GM18868 (cell line): ENCODE data around the gene MAGI2.
"Not testable (repeated sequence)": the region's sequence is repeated elsewhere in the genome, so short reads cannot be mapped to it uniquely, and the experiment has no call there.

ENCODE experiments used
- ATAC-seq: cut with Tn5 transposase; IDR thresholded peaks from one replicate; pipeline ENCODE4 v1.9.1; 2021; ENCODE audit warnings: mild to moderate bottlenecking, moderate library complexity; ENCODE audit not compliant: unreplicated experiment

Gene MAGI2

DNA sequence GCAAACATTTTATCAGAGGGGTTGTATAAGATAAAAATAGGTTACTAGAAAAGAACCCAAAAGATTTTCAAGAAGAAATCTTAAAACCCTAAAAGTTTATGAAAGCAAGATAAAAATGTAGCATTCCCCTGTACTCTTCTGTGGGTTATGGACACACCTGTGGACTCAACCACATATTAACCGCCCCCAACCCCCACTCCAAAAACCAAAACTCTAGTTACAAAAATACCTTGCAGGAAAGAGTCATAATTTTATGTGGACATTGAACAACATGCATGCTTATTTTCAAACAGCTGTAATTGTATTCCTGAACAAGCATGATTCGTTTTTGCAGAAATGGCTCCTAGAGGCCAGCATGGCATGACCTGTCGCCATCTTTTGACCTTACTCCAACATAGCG, 1188.0 kb downstream of the MAGI2 start:
- ATAC-seq, result no peak

DNA sequence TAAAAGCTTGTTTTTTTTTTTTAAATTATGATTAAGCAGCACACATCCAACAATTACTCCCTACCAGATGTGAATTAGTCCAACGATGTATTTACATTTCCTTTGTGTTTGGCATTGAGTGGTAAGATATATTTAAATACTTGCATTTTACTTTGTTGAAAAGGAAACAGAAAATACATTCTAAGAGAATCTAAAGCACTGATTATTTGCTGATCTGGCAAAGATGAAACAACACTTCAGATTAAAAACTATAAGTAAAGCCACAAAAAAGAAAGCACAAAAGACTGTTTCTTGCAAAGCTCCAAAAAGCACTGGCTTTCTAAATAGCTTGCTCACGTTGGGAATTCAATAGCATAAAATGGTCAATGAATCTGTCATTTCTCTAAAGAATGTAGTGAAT, 1188.4 kb downstream of the MAGI2 start:
- ATAC-seq, result no peak

- no peak for ATAC-seq
Observed at GRCh38 chr7:78264105-78264504, 1189.4 kb downstream of the MAGI2 start.

GRCh38 chr7:78261739-78262138, 1191.7 kb downstream of the MAGI2 start:
- ATAC-seq, result no peak

DNA sequence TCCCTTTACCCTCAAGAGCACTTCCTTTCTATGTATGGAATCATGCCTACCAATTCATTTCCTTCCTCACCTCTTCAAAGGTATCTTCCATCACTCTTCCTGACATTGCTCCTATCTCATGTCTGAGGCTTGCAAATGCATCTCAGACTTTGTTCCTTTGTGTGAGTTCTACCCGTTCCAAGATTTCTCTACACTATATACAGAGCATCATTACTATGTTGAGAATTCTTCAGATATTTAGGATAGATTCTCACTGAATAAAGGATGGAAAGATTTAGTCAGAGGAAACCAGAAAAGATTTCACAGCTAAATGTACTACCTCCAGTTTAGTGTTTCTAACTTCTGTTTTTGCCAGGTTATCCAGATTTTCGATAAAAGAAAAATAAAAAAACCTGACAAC, 1192.2 kb downstream of the MAGI2 start:
- ATAC-seq, result no peak

GRCh38 chr7:78260826-78261225, 1192.6 kb downstream of the MAGI2 start:
- no peak for ATAC-seq

DNA sequence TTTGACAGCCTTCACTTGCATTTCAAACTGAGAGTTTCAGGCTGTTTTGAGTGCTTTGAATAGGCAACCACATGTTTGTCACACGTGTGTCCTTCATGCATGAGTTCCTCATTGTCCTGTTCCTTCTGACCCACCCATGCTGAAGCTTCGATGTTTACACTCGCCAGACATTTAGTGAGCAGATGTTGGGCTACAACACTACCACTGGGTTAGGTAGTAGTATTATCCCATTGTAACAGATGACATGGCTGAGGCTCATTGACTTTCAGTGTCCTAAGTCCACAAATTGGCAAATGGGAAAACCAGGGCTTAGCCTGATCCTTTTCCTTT, 1198.8 kb downstream of the MAGI2 start:
- ATAC-seq, result no peak

- no peak for ATAC-seq
Observed at GRCh38 chr7:78253850-78254725, 1199.4 kb downstream of the MAGI2 start.

GRCh38 chr7:78248867-78249266, 1204.6 kb downstream of the MAGI2 start:
- no peak for ATAC-seq

DNA sequence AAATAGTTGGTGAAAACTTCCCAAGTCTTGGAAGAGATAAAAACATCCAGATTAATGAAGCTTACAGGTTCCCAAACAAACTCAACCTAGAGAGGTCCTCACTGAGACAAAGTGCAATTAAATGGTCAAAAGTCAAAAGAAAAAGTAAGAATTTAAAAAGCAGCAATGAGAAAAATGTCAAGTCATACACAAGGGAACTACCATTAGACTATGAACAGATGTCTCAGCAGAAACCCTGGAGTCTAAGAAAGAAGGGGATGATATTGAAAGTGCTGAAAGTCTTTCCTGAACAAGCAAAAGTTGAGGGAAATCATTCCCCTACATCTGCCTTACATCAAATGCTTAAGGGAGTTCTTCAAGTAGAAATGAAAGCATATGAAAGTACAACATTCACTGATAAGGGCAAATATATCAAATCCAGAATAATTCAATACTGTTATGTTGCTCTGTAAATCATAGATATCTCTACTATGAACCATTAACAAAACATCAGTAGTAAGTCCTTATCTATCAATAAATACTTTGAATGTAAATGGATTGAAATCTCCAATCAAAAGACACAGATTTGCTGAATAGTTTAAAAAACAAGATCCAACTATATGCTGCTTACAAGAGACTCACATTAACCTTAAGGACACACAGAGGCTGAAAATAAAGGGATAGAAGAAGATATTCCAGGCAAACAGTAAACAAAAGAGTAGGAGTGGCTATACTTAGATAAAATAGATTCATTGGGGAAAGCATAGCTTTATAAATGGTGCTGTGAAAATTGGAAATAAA, 1205.4 kb downstream of the MAGI2 start:
- no peak for ATAC-seq

- ATAC-seq, result not testable (repeated sequence)
Observed at GRCh38 chr7:78240179-78240578, 1213.3 kb downstream of the MAGI2 start.

- ATAC-seq, result no peak
Observed at GRCh38 chr7:78234634-78235033, 1218.8 kb downstream of the MAGI2 start.

GRCh38 chr7:78232806-78233205, 1220.7 kb downstream of the MAGI2 start:
- ATAC-seq, result no peak

DNA sequence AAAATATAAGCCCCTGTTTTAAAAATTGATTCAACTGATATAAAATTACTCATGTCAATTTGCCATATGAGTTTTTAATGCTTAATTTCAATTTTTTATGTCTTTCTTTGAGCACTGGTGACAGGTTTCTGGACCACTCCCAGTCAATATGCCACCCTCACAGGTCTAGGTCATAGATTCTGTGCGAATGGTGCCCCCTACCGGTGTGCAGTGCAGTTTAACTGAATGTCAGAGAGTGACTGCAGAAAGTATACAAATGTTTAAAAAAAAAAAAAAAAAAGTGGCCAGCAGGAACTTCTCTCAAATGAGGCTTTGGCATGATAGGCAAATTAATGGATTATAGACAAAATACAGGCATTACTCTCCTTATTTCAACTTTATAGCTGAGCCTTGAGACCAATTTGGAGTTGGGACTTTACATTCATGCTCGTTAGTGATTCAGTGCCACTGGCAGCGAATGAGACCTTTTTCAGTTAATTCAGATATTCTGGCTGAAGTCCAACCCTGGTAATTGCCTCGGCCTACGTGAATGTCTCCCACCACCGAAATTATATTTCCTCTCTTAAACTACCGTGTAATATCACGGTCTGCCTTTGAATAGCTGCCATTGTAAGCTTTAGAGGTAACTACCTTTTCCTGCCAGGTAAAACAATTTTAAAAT, 1227.3 kb downstream of the MAGI2 start:
- no peak for ATAC-seq

DNA sequence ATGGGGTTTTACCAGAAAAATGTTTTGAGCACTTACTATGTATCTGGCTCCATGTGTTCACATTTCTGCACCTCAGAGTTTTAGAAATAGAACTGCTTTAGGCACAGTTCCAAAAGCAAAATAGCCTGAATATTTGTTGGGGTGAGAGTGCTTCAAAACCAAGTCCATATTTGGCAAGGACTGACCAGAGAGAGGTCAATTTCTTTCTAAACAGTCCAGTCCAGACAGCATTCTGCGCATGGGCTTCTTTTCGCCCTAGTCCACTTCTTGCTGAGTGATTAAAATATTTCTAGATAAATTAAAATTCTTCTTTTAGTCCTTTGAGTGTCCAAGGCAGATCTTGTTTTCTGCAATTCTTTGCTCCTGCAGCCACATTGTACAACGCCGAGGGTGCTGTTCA, 1227.9 kb downstream of the MAGI2 start:
- ATAC-seq, result no peak

GRCh38 chr7:78224923-78225322, 1228.5 kb downstream of the MAGI2 start:
- ATAC-seq, result no peak

- no peak for ATAC-seq
Observed at GRCh38 chr7:78223598-78223997, 1229.9 kb downstream of the MAGI2 start.

GRCh38 chr7:78222001-78222751, 1231.3 kb downstream of the MAGI2 start:
- no peak for ATAC-seq

DNA sequence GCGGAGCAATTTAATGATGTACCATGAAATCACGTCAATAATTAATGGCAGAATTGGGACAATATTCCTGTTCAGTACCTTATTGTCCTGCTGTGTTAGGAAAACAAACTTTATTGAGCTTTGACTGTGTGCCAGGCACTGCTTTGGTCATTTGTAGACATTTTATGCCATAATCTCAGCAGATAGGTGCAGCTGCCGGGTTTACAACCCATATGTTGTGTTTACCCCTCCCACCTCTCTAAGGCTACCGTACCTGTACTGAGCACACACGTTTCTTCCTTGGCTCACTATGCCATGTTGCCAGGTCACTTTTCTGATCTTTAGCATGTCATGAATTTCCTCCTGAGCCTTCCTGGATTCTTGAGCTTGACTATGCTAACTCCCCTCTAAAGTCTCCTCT, 1232.7 kb downstream of the MAGI2 start:
- ATAC-seq, result no peak

DNA sequence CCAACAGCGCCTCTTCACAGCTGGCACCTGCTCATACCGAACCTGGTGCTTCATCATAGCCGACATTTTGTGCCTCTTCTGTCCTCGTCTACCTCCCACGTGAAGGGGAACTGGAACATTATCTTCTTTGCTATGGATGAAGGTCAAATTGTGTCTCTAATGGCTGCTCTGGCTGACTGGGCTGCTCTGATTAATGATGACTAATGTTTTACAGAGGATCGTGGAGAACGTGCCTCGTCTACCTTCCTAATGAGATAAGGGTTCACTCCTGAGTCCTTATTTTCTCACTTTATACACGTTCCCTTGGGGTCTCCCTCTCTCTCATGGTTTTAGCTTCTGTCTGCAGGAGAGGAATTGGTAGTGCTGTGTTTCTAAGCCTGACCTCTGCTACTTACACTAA, 1234.6 kb downstream of the MAGI2 start:
- no peak for ATAC-seq

DNA sequence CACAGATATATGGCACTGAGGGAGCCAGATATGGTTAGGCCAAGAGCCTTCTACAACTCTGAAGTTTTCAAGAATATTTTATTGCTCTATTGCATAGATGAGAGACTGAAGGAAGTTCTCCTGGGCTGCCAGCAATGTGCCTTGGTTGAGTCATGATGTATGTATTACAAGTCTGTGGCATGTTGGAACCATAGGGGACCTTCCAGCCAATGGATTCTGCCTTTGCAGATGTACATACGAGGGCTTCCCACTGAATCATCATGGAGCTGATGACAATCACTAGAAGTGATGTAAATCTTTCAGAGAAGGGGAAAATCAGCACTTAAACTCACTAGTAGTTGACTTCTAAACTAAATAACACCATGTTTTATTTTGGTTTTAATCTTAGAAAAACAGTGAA, 1235.4 kb downstream of the MAGI2 start:
- ATAC-seq, result no peak
